Frontal cortex (tissue), 4 donors: Measurements from ENCODE around the gene LEMD2. TPM values are rescaled to one million over a fixed set of nuclear protein-coding genes. Genes with fewer than 3 reads are reported as not detected.

Source experiments
- DNase-seq, 2 donors: peaks; one replicate each; pipeline ENCODE4 v3.0.0; 2012; ENCODE audit warnings: low spot score in 2 of 2
- FAIRE-seq: peaks from 2 replicates; lab custom pipeline; 2012; peaks lifted over from hg19 to GRCh38; lab: Jason Lieb, UNC
- total RNA-seq: library from RNA; depleted of rRNA; stranded (reverse); fragments of >200 nt; gene quantifications from one replicate; pipeline ENCODE4 v1.2.3, GENCODE V29; 2014
- donor health status: control.
- donor health status: control.
- donor health status: control.

LEMD2 gene
- total RNA-seq, 1 donor from 2014 or later: 29.3 TPM

DNA sequence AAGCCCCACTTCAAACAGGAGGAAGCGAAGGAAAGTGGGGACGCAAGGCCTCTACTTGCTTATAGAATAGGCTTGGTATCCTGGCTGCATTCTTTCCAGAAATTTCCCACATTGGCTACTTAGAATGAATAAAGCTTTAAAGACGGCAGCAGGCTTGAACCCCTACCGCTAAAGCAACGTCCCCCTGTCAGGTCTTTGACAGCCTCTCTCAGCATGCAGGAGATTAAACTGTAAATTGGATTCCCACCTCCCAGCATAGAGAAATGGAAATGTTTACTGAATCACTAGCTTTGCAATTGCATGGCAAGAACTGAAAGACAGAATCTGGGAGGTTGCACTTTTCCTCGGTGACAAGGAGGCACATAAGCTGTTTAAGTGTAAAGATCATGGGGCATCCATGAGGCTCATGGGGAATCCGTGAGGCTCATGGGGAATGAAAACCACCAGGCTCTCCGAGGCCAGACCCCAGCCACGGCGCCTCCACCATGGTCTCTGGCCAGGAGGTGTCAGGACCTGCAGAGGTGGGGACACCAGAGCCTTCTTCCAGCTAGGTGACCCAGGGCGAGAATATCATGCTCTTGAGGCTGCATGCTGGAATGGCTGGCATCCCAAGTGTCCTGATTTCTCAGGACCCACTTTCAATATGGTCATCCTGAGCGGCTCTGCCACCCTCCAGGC is 10.3 kb downstream of the LEMD2 start:
- no peak for FAIRE-seq
- no peak for DNase-seq

DNA sequence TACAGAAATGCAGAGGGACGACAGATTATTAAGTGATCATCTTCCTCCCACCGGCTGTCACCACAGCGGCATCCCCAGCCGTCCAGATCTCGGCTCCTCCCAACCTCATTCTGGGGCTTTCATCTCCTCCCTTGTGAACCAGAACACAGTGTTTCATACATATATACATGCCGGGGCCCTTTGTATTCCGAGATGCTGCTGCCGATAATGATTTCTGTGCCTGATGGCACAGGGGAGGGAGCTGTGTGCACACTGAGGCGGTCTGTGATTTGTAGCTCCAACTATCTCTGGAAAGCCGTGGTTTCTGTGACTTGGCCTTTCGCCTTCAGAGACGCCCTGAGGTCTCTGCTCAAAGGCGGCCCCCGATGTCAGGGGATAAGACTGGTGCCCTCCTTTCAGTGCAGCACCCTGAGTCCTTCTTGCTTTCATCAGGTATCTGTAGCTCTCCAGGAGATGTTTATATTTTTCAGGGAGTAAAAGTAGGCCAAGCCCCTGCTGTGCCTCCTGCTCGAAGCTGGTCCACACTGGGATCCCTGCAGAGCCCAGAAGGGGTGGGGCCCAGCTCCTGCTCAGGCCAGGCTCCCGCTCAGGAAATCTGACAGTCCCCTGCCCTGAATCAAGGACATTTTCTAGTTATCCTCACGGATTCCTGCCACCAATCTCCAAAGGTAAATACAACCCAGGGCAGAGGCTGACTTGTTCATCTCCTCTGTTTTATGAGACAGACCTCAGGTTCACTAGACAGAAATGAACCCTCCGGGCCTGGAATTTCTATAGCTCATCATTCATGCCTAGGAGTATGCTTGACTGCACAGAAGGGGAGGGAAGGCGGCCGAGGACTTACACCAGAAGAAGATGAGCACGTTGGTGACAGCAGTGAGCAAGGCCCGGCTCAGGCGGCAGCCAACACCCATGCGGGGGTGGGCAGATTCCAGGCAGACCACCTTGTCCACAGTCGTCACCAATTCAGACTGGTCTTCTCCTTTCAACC is 11.2 kb downstream of the LEMD2 start:
- DNase-seq (no peak), FAIRE-seq (no peak)

DNA sequence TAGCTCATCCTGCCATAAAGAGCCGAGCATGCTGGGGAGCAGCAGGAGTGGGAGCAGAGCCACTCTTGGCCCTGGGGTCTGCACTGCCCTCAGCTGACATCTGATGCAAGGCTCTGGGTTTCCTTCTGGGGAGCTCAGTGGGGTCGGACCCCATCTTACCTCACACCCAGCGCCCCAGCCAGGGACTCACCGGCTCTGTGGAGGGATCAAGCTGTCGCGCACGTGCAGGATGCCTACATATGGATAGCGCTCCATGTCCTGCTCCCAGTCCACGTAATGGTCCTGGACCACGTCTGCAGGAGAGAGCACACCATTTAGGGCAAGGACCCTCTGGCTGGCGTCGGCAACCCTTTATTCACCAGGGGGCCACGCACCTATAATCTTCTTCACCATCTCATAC is 12.2 kb downstream of the LEMD2 start:
- FAIRE-seq (no peak), DNase-seq (no peak)

DNA sequence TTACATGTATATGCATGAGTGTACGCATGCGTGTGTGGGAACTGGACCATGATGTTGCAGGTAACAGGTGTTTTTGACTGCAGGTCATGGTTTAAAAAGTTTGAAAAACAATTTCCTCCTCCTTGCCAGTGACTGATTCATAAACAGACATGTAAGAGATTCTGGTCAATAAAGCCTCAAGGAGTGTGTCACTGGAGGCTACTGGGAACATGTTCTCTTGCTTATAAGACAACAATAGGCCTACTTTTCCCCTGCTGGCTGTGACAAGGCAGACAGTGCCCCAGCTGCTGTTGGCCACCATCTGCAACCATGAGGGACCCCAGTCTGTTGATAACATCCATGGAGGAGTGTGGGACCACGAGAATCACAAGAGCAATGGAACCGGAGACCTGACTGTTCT is 12.7 kb downstream of the LEMD2 start:
- FAIRE-seq (no peak), DNase-seq (no peak)

DNA sequence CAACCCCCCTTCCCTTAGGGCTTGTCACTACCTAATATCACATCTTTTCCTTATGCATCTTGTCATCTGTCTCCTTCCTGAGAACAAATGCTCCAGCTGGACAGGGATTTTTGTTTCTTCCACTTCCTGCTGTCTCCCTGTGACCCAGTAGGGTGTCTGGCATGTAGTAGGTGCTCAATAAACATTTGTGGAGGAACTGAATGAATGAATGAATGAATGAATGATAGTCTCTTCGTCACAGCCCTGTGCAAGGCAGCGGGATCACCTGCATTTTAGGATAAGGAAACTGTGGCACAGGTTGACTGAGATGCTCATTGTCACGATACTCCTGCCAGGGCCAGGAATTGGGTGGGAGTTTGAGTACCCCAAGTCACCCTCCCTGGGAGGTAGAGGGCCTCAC is 14.2 kb downstream of the LEMD2 start:
- FAIRE-seq (no peak), DNase-seq (no peak)

DNA sequence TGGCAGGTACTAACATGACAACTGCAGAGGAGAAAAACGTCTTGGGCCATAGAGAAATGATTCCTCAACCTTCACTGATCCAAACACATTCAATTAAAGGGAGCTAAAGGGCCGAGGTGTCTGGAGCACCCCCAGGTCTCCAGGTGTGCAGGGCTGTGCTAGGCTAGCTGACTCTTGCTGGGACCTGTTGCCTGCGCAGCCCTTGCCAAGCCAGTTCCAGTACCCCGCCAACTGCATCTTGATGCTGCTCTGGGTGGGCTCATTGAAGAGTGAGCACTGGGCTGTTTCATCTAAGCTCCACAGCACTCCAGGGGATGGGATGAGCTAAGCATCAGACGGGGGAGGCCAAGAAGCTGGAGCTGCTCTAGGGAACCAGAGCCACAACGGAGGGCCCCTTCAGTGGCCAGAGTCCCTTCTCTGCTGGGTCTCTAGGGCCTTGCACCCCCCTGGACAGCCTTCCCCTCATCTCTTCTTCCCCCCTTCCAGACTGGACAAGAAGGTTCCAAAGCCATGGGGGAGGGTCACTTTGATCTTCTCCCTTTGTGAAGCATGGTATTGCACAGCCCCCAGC is 15.9 kb downstream of the LEMD2 start:
- FAIRE-seq: no peak

DNA sequence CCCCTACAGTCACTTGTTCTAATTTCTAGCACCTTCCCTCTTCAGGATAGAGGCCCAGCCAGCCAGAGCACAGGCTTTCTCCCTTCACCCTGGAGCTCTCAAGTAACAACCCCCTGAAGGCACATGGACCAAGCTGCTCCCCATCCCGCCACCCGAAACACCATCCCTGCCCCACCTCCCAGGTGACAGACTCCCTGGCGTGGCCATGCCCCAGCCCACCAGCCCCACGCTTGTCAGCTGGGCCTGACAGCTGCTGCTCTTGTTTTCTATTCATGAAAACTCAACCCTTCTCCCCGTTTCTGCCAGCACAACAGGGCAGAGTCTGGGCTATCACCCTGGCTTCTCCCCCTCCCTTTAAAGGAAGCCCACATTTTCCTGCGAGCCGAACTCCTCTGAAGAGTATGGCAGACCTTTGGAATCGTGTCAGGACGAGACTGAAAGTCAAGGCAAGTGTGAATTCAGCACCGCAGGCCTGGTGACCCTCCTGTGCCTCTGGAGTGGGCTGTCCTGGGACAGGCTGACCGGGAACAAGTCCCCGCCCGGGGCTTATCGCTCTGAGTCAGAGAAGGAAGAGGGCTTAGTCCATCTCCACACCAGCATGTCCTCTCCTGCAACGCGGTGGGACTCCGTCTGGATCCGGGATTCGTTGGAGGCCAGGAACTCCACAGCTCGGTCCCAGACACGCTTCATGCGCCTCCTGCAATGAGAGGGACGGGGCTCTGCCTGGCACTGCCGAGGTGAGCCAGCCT is 16.7 kb downstream of the LEMD2 start:
- FAIRE-seq: no peak
- DNase-seq: no peak

More for the DNA sequence above, 15.9 kb downstream of the LEMD2 start:
- DNase-seq: no peak

DNA sequence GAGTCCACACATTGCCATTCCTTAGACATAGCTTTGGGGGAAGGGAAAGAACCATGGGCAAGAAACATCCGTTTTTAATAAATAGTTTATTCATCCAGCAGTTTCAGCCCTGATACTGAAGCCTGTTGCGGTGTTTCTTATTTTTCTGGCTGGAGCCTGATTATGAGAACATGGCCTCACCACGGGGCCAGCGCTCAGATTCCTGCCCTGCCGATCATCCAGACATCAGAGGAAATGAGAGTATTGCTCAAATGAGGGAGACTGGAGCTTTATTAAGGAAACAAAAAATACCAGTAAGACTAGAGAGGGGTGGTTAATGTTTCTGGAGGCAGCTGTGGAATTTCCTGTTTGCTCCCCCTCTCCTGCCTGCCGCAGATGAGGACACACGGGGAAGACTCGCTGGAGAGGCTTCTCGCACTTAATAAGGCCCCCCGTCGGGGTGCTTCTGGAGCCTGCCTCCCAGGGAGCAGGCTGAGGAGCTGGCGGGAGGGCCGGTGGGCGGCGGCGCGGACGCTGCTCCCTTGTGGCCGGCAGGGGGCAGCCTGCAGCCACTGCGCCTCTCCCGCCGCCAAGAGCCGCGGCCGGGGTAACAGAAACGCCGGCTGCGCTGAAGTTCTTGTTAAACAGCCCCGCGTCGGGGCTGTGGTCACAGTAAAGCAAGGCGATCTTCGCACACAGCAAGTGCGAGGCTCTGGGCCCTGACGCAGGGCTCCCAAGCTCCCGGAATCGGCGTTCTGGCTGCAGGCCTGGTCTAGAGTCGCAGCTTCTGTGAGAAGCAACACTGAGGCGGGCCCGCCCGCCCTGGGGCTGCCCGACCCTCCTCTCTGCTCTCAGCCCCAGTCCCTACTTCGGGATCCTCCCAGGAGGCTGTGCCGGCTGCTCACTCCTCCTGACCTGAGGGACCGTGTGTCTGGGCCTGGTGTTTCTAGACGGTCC is 17.5 kb downstream of the LEMD2 start:
- no peak for FAIRE-seq
- peak; percentile 63 to 87 for DNase-seq

DNA sequence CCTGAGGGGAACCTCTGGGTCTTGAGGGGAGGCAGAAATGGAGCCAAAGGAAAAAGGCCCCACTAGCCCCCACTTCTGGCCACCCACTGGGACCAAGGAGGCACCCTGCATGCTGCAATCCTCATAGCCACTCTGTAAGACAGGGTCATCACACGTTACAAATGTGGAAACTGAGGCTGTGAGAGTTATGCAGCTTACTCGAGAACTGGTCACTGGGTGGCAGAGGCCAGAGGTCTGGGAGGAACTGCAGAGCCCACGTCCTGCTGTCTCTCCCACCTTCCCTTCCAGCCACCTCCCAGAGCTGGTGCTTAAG is 18.1 kb downstream of the LEMD2 start:
- no peak for FAIRE-seq
- no peak for DNase-seq

DNA sequence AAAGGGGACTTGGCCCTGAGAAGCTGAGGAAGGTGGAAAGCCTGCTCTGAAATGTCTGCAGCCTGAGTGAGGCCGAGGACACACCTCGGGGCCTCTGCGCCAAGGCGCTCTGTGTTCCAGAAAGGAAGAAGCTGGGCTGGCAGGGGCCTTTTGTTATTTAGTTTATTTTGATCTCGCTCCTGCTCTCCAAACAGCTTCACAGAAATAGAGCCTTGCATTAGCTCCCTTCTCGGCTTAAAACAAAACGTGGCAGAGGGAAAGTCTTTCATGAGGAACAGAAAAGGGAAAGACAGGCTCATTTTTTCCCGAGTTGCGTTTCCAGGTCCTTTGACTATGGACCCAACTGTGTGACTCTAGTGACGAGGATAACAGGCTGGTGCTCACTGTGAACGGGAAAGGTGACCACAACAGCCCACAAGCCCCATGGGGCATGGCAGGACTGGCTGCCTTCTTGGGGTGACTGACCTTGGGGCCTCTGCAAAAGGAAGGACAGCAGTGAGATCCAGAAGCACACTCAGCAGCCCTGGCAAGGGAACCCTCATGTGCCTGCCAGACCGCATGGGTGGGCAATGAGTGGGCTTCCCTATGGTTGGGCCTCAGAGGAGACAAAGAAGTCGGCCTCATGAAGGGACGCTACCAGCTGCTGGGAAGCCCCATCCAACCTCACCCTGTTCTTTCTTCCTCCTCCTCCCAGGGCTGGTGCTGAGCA is 18.7 kb downstream of the LEMD2 start:
- no peak for FAIRE-seq
- no peak for DNase-seq

DNA sequence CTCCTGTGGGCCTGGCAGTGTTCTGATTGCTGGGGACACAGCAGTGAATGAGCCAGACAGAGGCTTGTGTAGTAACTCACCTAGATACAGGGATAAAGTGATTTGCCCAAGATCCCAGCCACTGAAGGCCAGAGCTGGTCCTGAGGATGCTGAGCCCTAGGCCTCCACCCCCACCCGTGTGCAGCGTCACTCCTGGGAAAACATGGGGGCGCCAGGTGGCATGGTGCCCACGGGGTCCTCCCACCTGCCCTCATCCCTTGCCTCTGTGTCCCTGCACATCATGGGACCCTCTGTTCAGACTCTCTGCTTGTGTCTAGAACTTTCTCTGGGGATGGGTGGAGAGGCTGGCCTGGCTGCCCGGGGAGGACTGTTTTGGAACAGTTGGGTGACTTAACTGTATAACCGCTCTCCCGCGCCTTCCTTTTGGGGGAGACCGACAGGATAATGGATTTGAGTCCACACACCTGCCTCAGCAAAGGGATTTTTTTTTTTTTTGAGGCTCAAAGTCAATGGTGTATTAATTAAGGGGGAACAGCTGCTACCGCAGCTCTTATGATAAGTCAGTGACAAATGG is 19.6 kb downstream of the LEMD2 start:
- DNase-seq (no peak), FAIRE-seq (no peak)

DNA sequence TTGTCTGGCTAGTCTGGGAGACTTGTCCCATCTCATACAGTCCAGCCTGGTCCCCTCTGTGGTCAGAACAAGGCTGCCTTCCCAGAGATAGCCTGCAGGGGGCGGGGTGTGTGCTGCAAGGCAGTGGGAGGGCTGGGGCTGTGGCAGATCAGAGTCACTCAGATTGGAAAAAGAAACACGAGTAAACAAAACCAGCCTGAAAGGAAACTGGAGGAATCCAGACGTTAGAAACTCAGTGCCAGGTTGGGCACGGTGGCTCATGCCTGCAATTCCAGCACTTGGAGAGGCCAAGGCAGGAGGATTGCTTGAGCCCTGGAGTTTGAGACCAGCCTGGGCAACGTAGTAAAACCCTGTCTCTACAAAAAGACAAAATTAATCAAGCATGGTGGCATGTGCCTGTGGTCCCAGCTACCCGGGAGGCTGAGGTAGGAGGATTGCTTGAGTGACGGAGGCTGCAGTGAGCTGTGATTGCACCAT is 20.2 kb downstream of the LEMD2 start:
- FAIRE-seq (no peak), DNase-seq (peak; percentile 67 to 79)

DNA sequence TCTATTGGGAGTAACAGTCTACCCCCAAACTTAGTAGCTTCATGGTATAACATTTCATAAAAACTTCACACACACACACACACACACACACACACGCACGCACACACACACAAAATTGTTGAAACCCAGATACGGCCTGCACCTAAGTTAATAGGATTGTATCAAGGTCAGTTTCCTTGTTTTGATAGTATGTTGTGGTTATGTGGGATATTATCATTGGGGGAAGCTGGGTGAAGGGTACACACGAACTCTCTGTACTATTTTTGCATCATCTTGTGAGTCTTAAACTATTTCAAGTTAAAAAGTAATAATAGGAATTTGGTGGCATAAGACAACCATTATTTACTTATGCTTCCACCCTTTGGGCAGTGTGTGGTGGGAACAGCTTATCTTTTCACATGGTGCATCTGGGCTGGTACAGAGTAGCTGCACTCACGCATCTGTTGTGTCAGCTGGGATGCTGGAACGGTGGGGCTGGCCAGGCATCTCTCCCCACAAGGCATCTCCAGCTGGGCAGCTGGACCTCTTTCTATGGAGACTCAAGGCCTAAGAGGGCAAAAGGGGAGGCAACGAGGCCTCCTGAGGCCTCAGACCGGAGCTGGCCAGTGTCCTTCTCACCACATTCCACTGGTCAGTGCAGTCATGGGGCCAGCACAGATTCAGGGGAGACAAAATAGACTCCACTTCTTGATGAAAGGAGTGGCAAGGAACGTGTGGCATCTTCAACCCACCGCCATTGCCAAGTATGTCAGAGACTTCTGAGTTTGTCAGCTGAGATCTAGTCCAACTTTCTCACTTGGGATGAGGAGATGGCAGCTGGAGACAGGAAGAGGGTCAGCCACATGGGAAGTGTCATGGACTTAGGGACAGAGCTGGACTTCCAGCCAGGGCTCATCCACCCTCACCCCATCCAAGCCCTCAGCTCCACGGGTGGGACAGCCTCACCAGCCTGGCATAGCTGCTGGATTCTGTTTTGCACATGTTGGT is 21.7 kb downstream of the LEMD2 start:
- FAIRE-seq: no peak
- no peak for DNase-seq

DNA sequence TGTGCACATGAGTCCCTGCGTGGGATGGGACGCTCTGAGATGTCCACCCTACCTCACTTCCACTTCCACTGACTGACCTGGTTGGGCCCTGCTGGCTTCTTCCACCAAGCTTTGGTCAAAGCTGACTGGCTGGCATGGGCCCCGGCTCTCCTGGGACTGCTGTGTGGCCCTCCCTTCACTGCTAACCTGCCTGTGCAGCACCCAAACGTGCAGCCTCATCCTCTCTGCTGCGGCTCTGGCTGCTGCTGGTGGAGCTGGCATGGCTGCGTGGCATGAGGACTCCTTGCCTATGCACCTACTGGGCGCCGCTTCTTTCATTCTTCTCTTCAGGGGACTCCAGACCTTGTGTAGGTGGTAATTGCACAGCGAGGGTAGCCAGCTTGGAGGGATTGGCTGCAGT is 23.6 kb downstream of the LEMD2 start:
- no peak for FAIRE-seq
- DNase-seq: no peak

DNA sequence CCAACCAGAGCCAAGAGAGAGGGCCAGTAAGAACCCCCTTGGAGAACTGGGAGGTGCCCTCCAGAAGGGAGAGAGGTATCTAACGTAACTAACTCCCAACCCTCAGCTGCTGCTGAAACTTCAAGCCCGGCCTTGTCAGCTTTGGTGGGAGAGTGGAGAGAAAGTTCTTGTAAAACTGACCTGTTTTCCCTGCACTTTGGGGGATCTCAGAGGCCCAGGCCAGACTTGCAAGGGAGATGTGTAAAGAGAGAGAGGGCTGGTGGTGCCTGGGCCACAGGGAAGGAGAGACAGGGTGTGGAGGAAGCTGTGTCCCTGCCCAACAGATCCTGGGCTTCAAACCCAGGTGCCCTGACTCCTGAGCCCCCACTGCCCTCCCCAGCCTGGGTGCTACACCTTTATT is 24.9 kb downstream of the LEMD2 start:
- FAIRE-seq (no peak), DNase-seq (no peak)

DNA sequence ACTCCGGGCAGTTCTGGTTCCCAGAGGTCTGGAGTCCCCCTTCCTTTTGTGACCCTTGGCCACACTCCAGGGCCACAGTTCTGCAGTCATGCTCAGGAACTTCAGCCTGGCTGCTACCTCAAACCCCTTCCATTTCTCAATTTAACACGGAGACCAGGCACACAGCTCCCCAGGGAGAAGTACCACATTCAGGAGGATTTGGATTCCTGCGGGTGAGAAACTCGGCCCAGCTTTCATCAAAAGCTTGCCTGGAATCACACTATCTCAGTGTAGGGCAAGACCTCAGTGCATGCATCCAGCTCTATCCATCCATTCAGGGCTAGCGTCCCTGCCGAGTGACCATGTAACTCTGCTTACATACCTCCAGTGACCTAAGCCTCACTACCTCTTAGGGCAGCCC is 25.4 kb downstream of the LEMD2 start:
- no peak for FAIRE-seq
- no peak for DNase-seq

DNA sequence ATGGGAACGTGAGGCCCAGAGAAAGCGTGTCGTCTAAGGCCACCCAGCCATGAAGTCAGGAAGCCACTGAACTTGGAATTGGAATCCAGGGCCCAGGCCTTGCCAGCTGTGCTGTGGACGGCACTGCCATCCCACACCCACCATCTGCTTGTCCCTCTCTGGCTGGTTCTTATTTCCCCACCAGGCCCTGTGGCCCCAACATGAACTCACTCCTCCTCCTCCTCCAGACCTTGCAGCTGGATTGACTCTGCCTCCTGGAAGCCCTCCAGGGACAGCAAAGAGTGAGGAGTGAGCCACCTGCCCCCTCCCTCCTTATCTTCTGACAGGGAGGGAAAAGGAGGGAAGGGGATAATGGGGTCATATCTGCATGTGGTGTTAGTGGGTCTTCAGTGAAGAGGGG is 26.2 kb downstream of the LEMD2 start:
- DNase-seq (no peak), FAIRE-seq (no peak)
